Renal pelvis (tissue), 12 donors: Measurements from ENCODE around the gene XIRP2. TPM values are rescaled to one million over a fixed set of nuclear protein-coding genes. Genes with fewer than 3 reads are reported as not detected.

Source experiments
- DNase-seq: peaks from one replicate; pipeline ENCODE4 v3.0.0-alpha.2; 2013
- long read RNA-seq, 16 experiments: transcript quantifications; one replicate each; lab custom pipeline, GENCODE V29; 2026
- polyA plus RNA-seq, 3 donors: library from polyadenylated mRNA; unstranded; fragments of 120-200 nt; gene quantifications; one replicate each; pipeline ENCODE4 v1.2.1, GENCODE V29; 2013; ENCODE audit not compliant: insufficient read length in 3 of 3

The XIRP2 gene, protein sequence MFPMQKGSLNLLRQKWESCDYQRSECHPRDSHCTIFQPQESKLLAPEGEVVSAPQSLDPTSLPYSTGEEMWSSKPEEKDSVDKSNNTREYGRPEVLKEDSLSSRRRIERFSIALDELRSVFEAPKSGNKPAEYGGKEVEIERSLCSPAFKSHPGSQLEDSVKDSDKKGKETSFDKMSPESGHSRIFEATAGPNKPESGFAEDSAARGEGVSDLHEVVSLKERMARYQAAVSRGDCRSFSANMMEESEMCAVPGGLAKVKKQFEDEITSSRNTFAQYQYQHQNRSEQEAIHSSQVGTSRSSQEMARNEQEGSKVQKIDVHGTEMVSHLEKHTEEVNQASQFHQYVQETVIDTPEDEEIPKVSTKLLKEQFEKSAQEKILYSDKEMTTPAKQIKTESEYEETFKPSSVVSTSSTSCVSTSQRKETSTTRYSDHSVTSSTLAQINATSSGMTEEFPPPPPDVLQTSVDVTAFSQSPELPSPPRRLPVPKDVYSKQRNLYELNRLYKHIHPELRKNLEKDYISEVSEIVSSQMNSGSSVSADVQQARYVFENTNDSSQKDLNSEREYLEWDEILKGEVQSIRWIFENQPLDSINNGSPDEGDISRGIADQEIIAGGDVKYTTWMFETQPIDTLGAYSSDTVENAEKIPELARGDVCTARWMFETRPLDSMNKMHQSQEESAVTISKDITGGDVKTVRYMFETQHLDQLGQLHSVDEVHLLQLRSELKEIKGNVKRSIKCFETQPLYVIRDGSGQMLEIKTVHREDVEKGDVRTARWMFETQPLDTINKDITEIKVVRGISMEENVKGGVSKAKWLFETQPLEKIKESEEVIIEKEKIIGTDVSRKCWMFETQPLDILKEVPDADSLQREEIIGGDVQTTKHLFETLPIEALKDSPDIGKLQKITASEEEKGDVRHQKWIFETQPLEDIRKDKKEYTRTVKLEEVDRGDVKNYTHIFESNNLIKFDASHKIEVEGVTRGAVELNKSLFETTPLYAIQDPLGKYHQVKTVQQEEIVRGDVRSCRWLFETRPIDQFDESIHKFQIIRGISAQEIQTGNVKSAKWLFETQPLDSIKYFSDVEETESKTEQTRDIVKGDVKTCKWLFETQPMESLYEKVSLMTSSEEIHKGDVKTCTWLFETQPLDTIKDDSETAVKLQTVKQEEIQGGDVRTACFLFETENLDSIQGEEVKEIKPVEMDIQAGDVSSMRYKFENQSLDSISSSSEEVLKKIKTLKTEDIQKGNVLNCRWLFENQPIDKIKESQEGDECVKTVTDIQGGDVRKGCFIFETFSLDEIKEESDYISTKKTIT (N-terminal part only)
- under 1 TPM in 2 of 3 donors, not detected in 1; 0.12 to 0.20 TPM for polyA plus RNA-seq
- long read RNA-seq, donor 1, result 0 reads
- long read RNA-seq, donor 2, result 0 reads
- long read RNA-seq, donor 3, result 0 reads
- long read RNA-seq, donor 4, result 0 reads
- long read RNA-seq, donor 5, result 0 reads
- long read RNA-seq, donor 6, result 0 reads
- long read RNA-seq, donor 7, result 0 reads
- long read RNA-seq, donor 8, result 0 reads
- long read RNA-seq, donor 9, result 0 reads
- long read RNA-seq, donor 10, result 0 reads
- long read RNA-seq, donor 11, result 0 reads
- long read RNA-seq, donor 12, result 0 reads
- long read RNA-seq, donor 13, result 0 reads
- long read RNA-seq, donor 14, result 0 reads
- long read RNA-seq, donor 15, result 0 reads
- long read RNA-seq, donor 16, result 0 reads

DNA sequence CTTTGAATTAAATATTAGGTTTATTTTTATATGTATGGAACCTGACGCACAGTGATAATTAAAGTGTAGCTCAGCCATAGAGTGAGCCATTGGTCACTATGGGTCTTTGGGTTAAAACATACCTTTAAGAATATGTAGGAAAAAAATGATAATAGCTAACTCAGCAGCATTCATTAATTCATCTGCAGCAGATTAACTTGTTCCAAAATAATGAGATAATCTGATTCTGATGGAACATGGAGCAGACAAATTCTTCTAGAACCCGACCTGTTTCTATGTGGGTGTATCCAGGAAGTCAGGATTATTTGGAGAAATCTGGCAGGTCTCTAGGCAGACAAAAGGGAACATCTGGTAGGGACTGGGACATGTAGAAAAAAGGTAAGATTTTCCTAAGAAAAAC lies at the start of gene XIRP2:
XIRP2 (plus strand) TSS at position 301 of the 400 bp plus-strand sequence. CDS start 15,003 bp downstream, outside the sequence.
- no peak for DNase-seq

DNA sequence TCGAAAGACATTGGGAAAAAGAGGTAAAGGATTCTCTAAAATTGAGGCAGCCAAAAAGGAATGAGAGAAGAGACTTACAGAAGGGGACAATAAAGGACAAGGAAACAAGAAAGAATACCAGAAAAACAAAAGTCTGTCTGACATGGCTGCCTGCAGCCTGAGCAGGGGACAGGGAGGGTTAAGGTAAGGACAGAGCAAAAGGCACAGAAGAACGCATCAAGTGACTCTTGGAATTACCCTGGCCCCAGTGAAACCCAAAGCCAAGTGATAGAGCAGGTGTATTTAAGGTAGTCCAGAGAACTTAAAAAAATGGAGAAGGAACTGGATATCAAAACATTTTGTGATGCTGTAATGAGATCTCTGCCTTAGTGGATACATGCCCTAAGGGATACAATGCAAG lies 47.1 kb upstream of the XIRP2 start:
- no peak for DNase-seq

DNA sequence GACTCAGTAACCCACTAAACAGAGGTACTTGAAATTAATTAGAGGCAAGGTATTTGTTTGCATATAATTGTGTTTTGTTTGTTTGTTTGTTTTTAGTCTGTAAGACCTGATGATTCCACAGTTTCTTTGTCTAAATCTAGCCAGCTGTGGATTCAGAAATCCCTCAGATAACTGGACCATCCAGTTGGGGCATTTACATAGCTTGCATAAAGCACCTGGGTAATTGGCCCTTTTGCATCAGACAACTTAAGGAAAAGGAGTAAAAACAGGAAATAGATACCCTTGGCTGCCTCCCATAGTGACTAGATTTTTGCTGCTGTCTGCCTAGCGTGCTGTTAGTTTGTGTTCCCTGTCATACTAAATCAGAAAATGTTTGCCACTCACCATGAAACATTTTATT lies 46.6 kb upstream of the XIRP2 start:
- DNase-seq, result no peak

DNA sequence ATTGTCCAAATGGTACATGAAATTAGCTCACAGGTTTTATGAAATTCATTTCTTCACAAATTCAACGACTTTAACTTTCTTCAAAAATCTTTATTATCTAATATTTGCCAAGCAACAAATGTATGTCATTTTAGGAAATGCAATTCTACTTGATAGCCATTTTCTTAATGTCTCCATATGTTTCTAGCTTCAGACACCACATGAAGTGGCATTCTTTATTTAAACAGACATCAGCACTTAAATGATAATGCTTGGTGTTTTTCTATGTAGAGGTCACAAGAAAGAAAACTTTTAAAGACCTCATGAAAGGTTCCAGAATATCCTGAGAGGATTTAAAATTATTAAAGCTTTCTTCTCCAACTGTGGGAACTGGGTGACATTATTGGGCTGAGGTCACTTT lies 44.2 kb upstream of the XIRP2 start:
- DNase-seq, result no peak

DNA sequence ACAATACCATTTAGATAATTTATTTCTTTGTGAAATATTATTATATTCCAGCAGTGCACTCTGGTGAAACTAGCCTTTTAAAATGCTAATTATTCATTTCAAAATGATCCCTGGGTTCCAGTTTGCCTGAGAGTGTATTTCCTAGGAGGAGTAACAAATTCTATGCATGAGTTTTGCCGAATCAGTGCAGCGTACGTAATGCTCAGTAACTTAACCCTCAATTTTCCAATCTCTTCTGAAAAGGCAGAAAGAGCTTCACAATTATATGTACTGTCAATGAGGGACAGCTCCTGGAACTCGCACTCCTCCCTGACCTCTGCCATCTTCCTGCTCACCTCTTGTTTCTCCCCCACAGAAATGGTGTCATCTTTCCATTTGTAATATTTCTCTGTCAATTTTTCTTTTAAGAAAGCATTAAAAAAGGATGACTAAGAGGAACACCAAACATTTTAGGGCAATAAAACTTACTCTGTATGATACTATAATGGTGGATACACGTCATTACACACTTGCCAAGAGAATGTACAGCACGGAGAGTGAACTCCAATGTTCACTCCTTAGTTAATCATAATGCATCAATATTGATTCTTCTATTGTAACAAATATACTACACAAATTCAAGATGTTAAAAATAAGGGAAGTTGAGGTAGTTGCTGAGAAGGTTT lies 25.7 kb upstream of the XIRP2 start:
- DNase-seq, result no peak

DNA sequence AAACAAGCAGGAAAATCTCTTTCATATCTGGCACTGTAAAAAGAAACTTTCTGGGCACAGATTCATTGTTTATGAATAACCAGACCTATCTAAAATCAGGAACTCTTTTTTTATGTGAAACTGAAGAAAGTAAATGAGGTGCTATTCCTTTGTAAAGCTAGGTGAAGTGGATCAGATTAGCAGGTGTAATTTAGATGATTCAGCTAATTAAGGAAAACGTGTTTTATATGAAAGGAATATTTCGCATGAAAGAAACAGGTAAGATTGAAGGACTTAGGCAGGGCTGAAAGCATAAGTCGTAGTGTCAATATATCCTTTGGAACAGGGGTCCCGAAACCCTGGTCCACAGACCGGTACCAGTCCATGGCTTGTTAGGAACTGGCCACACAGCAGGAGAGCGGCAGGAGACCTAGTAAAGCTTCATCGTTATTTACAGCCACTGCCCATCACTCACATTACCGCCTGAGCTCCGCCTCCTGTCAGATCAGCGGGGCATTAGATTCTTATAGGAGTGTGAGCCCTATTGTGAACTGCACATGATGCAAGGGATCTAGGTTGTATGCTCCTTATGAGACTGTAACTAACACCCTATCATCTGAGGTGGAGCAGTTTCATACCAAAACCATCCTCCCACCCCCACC lies 20.3 kb upstream of the XIRP2 start:
- no peak for DNase-seq

DNA sequence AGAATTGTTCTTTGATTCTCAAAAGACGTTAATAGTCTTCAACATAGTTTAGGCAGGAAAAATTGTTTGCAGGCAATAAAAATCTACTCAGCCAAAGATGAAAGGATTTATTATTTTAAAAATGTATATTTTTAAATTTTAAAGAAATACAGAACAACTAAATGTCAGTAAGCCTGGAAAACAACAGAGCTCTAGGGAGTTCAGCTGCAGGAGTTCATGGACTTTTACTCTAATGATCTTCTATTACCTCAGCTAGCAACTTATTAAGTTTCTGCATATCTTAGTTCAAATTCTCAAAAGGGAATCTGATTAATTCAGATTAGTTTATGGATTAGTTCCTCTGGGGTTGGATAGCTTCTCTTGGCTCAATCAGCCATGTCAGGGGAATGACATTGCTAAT lies 17.9 kb upstream of the XIRP2 start:
- no peak for DNase-seq

DNA sequence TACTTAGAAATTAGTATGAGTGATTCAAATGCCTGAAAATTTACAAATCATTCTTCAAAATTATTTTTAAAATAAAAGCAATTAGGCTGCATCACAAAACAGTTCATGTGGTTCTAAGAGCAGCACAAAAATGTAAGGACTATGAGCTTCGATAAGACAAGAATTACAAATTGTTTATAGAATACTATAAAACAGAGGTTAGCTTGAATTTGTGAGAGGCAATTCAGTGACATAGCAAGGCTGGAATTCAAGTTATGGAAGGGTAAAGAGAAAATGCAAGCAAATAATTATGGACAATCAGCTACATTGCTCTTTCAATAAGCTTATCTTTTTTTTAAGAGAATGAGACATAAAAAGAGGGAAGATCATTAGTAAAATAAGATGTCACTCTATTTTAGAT lies 7.1 kb upstream of the XIRP2 start:
- no peak for DNase-seq

DNA sequence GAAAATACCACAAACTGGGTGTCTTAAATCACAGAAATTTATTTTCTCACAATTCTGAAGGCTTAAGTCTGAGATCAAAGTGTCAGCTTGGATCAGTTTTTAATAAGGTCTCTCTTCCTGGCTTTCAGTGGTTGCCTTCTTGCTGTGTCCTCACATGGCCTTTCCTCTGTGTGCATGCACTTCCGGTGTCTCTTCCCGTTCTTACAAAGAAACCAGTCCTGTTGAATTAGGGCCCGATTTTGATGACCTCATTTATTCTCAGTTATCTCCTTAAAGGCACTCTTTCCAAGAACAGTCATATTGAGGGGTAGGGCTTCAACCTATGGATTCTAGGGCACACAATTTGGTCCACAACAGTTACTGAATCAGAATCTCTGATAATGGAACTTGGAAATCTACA lies 5.4 kb upstream of the XIRP2 start:
- no peak for DNase-seq

DNA sequence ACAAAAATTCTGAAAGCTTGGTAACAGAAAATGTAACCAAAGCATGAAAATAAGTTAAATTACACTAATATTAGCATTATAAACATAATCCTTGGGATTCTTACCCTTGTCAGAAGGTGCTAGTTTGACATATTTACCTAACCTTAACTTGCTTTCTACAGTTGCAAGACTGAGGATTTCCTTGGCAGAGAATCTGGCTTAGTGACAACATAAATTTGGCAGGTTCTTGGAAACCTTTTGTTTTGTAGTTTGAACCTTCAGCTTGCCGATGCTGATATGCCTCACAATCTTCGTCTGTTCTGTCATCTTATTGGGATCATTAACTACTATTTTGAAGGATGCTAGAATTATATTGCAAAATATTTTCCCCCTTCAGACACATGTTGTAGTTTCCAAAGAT lies 3.4 kb downstream of the XIRP2 start:
- no peak for DNase-seq

DNA sequence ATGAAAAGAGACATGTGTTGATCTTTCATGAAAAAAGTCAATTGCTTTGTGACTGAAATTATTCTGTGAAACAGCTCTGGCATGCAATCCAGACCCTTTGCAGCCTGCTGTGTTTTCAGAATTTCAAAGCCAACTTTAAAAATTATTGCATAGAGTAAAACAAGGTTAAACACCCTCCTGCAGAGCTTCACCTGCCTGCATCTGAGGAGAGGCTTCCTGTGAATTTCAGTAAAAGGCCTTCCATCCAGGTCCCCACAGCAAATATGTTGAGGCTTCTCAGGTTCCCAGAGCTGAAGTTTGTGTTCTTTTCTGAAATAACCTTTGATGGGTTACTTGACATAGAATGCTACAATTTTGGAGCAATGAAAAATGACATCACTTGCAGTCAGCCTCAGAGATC lies 4.1 kb downstream of the XIRP2 start:
- DNase-seq, result no peak

DNA sequence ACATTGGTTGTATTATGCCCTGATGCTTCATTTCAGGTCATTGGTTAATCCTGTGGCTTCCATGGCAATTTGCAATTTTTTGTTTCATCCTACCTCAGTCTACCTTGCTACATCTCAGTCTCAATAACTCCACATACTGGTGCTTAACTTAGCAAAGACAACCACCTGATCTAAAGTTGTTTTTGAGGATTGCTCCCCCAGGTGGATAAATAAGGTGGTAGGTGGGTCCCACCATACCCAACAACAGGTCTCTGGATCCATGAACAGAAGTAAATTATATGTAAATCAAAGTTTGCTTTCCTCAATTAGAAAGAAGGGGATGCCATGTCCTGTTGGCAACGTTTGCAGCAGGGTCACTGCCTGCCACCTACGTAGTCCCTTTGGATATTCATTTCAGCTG lies 7.0 kb downstream of the XIRP2 start:
- no peak for DNase-seq

DNA sequence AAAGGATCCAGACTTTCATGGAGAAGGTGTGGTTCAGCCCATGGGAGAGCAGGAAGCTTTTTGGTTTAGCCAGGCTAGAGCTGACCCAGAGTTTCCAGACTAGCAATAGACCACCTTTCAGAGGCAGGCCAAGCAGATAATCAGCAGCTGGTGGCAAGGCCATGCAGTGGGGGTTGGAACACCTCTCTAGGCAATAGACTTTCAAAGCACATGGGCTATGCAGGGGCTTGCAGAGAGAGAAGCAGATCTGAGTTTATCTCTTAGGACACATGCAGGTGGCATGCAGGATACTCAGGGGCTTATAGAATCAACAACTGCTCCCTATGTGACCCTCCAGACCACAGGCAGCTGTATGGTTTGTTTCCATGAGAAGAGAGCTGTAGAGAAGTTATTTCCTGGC lies 9.4 kb downstream of the XIRP2 start:
- no peak for DNase-seq

DNA sequence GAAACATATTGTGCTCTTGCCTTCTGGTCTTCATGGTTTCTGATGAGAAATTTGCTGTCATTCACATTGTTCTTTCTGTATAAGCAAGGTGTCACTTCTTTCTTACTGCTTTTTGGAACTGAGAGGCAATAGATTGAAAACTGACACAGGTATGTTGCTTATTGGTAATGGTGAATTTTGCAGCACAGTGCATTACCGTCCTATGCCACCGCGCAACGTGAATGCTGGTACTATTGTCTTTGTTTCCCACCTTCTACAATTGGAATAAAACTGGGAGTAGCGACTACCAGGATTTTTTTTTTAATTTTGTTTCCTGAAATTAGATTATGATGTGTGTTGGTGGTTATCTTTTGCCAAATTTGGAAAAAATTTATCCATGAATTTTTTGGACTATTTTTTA lies 11.4 kb downstream of the XIRP2 start:
- DNase-seq, result no peak

DNA sequence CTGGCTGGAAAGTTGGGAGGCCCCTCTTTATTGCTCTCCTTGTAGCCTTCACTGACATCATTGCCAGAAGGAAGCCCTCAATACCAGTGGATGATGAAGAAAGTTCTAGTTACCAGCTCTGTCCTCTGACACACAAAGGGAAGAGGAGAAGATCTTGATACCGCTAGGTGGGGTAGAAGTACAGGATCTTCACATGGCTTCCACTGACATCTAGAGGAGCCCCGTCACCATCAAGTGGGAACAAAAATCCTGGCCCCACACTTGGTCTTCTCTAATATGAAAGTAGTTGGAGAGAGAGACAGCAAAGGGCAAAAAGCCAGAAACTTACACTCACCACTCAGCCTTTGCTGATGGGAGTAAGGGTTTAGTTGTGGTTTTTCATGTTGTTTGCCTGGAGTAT lies 12.4 kb downstream of the XIRP2 start:
- no peak for DNase-seq

DNA sequence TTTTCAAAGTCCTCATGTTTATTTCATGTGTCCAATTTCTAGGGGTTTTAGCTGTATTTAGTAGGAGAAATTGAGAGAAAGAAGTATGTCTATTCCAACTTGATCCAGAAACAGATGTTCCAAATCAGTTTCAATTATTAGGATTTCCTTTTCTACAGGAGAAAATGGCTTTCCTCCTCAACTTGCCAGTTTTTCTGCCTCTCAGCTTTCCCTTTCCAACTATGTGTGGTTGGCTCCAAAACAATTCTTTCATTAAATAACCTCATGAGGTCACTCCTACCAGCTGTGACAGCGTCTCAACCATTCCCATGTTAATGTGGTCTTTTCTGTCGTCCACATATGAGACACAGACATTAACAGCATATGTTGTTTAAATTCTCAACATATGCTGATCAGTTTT lies 13.1 kb downstream of the XIRP2 start:
- DNase-seq, result no peak

DNA sequence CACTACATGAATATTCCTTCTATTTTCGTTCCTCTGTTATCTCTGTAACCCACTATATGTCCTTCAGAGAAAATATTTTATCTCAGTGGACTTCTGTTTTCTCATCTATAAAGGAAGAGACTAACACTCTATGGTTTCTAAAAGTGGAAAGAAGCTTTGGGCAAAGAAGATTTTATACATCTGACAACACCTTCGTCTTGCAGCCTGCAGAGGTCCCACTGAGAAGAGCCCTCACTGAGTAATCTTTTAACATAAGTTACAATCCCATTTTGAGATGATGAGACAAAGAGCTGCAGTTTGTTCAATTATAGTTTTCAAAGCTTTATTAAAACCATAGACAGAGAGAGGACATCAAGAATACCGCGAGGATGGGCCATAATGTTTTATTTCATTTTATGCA lies 28.7 kb downstream of the XIRP2 start:
- DNase-seq, result no peak

DNA sequence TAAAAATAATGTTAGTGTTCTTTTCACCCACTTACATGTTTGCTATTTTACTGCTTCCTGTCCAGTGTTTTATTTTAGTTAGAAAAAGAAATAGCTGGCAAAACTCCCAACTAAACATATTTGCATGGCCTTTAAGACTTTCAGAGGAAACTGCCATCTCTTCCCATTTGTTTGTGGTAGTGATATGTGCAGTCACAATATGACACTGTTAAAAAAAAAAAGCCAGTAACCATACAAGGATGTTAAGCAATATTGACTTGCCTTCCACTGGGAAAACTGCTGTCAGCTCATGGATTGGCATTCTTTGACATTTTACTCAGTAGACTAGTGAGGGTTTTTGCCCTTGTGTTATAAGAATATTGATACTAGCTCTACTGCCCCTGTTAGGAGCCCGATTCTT lies 29.1 kb downstream of the XIRP2 start:
- DNase-seq, result no peak

DNA sequence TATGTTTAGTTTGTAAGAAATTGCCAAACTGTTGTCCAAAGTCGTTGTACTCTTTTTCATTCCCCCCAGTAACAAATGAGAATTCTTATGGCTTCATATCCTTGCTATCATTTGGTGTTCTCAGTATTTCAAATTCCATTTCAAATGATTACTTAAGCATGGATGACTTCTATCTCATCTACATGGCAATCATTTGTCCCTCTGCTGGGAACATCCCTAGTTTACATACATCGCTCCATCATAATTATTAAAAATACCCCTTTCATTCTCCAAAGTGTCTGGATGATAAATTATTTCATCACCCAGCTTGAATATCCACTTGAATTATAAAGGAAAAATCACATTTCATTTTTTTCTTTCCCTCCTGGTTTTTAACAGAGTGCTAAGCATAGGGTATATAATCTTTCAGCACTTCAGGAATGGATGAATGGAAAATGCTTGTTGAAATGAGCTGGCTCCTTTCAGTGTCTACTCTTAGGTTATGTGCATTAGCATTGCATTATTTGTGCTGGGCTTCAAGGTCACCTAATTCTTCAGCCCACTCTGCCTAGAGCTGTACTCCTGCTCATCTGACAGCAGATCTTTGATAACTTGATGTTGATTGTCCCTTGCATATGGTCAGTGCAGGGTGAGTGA lies 33.1 kb downstream of the XIRP2 start:
- no peak for DNase-seq

DNA sequence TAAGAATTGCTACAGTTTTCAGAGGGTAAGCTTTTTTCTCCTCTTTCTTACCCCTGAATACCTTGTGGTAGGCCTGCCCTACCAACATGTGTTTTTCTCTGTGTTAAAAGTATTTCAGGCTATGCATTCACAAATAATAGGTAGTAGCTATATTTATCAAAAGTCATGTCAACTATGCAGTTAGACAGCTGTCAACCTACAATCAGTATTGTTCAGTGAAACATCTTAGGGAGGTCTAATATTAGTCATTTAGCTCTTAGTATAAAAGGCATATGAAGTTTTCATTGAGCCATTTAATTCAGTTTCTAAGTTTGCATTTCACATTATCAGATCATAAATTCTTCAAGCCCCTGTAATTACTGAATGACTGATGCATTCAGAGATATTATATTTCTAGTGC lies 36.7 kb downstream of the XIRP2 start:
- DNase-seq, result no peak
